OCI-M2 (cell line): ENCODE data around the gene CRABP2.

ENCODE experiments used
- DNase-seq: peaks from one replicate; lab custom pipeline; 2025; ENCODE audit not compliant: unreplicated experiment; lab: John Stamatoyannopoulos, UW

The CRABP2 gene

GRCh38 chr1:156709757-156710489 is 4.5 kb upstream of the CRABP2 start:
- no peak for DNase-seq

GRCh38 chr1:156709031-156709430 is 3.6 kb upstream of the CRABP2 start:
- no peak for DNase-seq

- DNase-seq = no peak
Observed at GRCh38 chr1:156708218-156708661, 2.9 kb upstream of the CRABP2 start.

- no peak for DNase-seq
Observed at GRCh38 chr1:156707417-156708217, 2.2 kb upstream of the CRABP2 start.

GRCh38 chr1:156706657-156707416 is 1.5 kb upstream of the CRABP2 start:
- DNase-seq = no peak

- no peak for DNase-seq
Observed at GRCh38 chr1:156705918-156706656, 704 bp upstream of the CRABP2 start.

GRCh38 chr1:156704930-156705320 is 458 bp downstream of the CRABP2 start:
- DNase-seq = no peak

- no peak for DNase-seq
Observed at GRCh38 chr1:156704166-156704711, 1.1 kb downstream of the CRABP2 start.

- no peak for DNase-seq
Observed at GRCh38 chr1:156703741-156704140, 1.6 kb downstream of the CRABP2 start.

- no peak for DNase-seq
Observed at GRCh38 chr1:156703336-156703735, 2.0 kb downstream of the CRABP2 start.

GRCh38 chr1:156700736-156701531 is 4.4 kb downstream of the CRABP2 start:
- DNase-seq = no peak

GRCh38 chr1:156698995-156699394 is 6.4 kb downstream of the CRABP2 start:
- no peak for DNase-seq

- DNase-seq = no peak
Observed at GRCh38 chr1:156697481-156697880, 7.9 kb downstream of the CRABP2 start.

- DNase-seq = no peak
Observed at GRCh38 chr1:156696755-156697154, 8.6 kb downstream of the CRABP2 start.

- no peak for DNase-seq
Observed at GRCh38 chr1:156694690-156694962, 10.8 kb downstream of the CRABP2 start.

GRCh38 chr1:156693848-156694689 is 11.3 kb downstream of the CRABP2 start:
- no peak for DNase-seq

- DNase-seq = no peak
Observed at GRCh38 chr1:156692925-156693847, 12.2 kb downstream of the CRABP2 start.

- no peak for DNase-seq
Observed at GRCh38 chr1:156692441-156692924, 12.9 kb downstream of the CRABP2 start.
